GM18508 (cell line): ENCODE measurements around the gene SUFU.
A peak's percentile ranks its signal among the peaks of the same experiment; 100 is the strongest.
"Not testable (repeated sequence)": the region's sequence is repeated elsewhere in the genome, so short reads cannot be mapped to it uniquely, and the experiment has no call there.

Experiments
- ATAC-seq: cut with Tn5 transposase; IDR thresholded peaks from one replicate; pipeline ENCODE4 v1.9.1; 2021; ENCODE audit warnings: moderate number of reproducible peaks; ENCODE audit not compliant: insufficient read depth, unreplicated experiment

SUFU gene

GRCh38 chr10:102508506-102508905, 4.7 kb downstream of the SUFU start:
- ATAC-seq, result no peak

- ATAC-seq, result no peak
Observed at GRCh38 chr10:102509387-102509786, 5.6 kb downstream of the SUFU start.

GRCh38 chr10:102511583-102512274, 8.0 kb downstream of the SUFU start:
- peak; percentile 70 for ATAC-seq

GRCh38 chr10:102514487-102515311, 10.9 kb downstream of the SUFU start:
- no peak for ATAC-seq

GRCh38 chr10:102515724-102516123, 12.0 kb downstream of the SUFU start:
- no peak for ATAC-seq

GRCh38 chr10:102517553-102517952, 13.8 kb downstream of the SUFU start:
- ATAC-seq, result no peak

GRCh38 chr10:102519246-102519825, 15.6 kb downstream of the SUFU start:
- ATAC-seq, result no peak

- no peak for ATAC-seq
Observed at GRCh38 chr10:102522874-102523249, 19.1 kb downstream of the SUFU start.

GRCh38 chr10:102523250-102524029, 19.7 kb downstream of the SUFU start:
- no peak for ATAC-seq

- ATAC-seq, result no peak
Observed at GRCh38 chr10:102524746-102525145, 21.0 kb downstream of the SUFU start.

GRCh38 chr10:102527546-102527945, 23.8 kb downstream of the SUFU start:
- no peak for ATAC-seq

- ATAC-seq, result no peak
Observed at GRCh38 chr10:102534333-102534732, 30.6 kb downstream of the SUFU start.

GRCh38 chr10:102534966-102535365, 31.2 kb downstream of the SUFU start:
- ATAC-seq, result not testable (repeated sequence)

- no peak for ATAC-seq
Observed at GRCh38 chr10:102535481-102536147, 31.8 kb downstream of the SUFU start.

- ATAC-seq, result no peak
Observed at GRCh38 chr10:102537367-102537766, 33.6 kb downstream of the SUFU start.

- no peak for ATAC-seq
Observed at GRCh38 chr10:102537948-102538347, 34.2 kb downstream of the SUFU start.

GRCh38 chr10:102538811-102539210, 35.0 kb downstream of the SUFU start:
- no peak for ATAC-seq

- ATAC-seq, result peak; percentile 53
Observed at GRCh38 chr10:102540023-102540422, 36.3 kb downstream of the SUFU start.

GRCh38 chr10:102542800-102543418, 39.1 kb downstream of the SUFU start:
- no peak for ATAC-seq
